Erythroblast (primary cell): ENCODE data around the gene FILIP1L.

Experiments
- GATA1 ChIP-seq: IDR thresholded peaks from 2 replicates; pipeline ENCODE4 v1.6.1; 2011; ENCODE audit warnings: low read depth, mild to moderate bottlenecking, control low read depth, low read length, moderate library complexity
- POLR2A ChIP-seq: IDR thresholded peaks from 2 replicates; pipeline ENCODE4 v1.6.1; 2011; ENCODE audit warnings: mild to moderate bottlenecking, low read length

DNA sequence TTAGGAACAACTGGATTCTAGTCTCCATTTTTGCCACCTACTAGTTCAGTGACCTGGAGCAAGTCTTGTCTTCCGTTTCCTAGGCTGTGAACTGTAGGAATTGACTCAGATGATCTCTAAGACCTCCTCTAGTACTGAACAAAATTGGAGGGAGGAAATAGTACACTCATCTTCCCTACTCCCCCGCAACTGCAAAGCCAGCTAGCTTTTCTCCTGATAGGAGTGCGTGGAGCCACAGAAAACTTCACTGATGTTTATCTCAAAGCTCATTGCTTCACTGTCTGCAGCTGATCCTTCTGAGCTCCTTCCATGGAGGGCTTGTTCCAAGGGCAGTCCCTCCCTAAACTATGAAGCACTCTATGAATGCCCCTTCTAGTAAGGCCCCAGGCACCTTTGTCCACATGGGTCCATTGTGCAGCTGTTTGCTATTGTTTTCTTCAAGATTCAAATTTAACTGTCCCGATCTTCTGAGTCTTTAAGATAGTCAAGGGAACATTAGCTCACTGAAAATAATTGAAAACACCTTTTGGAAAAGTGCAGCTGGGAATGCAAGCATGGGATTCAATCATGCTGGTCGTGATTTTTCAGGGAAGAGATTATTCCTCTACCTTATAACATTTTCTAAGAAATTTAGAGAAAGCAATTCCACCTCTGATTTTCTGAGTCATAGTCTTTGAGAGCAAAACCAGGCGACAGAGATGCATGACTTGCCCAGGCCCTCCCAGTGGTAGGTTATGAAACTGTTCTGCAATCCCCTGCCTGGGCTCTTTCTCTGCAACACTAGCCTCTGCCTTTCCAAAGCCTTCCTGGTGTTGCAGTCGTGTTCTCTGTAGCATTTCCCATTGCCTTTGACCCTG lies 24.3 kb downstream of the FILIP1L start:
- TF ChIP-seq POLR2A, result no peak
- TF ChIP-seq GATA1, result no peak
